DOHH2 (cell line): Measurements from ENCODE around the gene KCNN3.

ENCODE experiments used
- CTCF ChIP-seq: fragments of 200-600 bp; sonication (generic); IDR thresholded peaks from one replicate; pipeline ENCODE4 v1.5.1; 2014; ENCODE audit warnings: antibody characterized with exemption, mild to moderate bottlenecking, low read depth, low read length; ENCODE audit not compliant: poor library complexity, severe bottlenecking
- EZH2phosphoT487 ChIP-seq: fragments of 200-600 bp; sonication (generic); IDR thresholded peaks from 2 replicates; pipeline ENCODE4 v1.6.1; 2017; ENCODE audit warnings: borderline replicate concordance, mild to moderate bottlenecking, antibody characterized with exemption, low read length, moderate library complexity, mixed read lengths

DNA sequence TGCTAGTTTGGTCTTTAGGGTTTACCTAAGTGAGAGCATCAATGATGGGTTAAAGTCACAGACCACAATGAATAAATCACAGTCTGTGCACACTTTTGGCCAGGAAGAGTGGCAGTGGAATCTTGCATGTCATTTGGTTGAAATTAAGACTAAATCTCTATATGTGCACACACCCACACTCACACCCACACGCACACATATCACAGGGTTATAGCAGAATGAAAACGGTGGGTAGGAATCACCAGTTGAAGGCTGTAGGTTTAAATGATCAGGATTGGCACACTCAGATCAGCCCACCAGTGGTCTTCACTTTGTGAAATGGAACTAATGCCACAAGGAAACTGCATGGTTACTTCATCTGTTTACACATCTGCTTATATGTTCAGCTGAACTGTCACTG is 164.5 kb downstream of the KCNN3 start:
- TF ChIP-seq CTCF: no peak
- no peak for TF ChIP-seq EZH2phosphoT487
